ENCODE data around the gene PPP3R1. TPM values are rescaled to one million over a fixed set of nuclear protein-coding genes. Genes with fewer than 3 reads are reported as not detected.

PPP3R1 gene
- total RNA-seq, 2 donors from 2014 or later = 37.8 to 39.3 TPM

DNA sequence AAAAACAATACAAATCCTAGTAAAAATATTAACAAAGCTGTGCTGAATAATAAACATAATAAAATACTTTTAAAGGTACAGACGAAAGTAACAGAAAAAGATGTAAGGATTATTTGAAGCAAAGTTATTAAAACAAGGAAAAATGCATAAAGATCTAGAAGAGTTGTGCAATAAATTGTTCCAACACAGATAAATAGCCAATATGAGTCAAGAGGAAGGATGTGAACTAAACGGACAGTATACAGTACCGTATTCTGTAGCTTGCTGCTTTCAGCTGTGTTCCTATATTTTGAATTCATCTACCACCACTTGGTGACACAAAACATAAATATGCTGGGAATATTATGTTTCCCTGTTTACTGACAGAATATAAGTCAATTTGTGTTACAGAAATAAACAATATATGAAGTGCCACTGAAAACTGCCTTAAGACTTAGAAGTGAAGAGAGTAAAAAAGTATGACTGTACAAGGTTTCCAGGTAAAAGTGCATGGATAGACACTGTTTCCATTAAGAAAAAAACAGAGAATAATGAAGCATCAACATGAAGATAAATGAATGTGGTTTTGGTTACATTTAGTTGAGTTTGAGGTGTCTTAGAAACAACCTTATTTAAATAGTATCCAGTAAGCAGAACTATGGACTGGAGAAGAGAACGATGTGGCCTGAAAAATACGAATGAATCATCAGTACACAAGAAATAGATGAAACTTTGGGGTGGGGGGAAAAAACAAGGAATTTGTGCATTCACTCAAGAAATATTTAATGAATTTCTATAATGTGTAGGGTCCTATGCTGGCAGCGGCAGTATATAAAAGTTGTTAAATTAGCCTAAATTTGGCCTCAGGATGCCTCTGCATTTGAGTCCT lies 13.1 kb downstream of the PPP3R1 start:
- DNase-seq (no peak), ATAC-seq (peak in 1 of 2 donors; percentile 26)
- intact Hi-C loops (cut with DNase I) = loop anchor here in 1 of 2 donors (5.0 kb wide), 1 partner anchor 37 kb away; no protein-coding TSS in a partner anchor

GRCh38 chr2:68237976-68238580 lies 14.3 kb downstream of the PPP3R1 start:
- intact Hi-C loops (cut with DNase I) = loop anchor here in 1 of 2 donors (5.0 kb wide), 1 partner anchor 36 kb away; no protein-coding TSS in a partner anchor
- DNase-seq (no peak), ATAC-seq (no peak)

GRCh38 chr2:68237404-68237803 lies 14.9 kb downstream of the PPP3R1 start:
- intact Hi-C loops (cut with DNase I) = loop anchor here in 1 of 2 donors (5.0 kb wide), 1 partner anchor 35 kb away; no protein-coding TSS in a partner anchor
- DNase-seq (no peak), ATAC-seq (peak in 1 of 2 donors; percentile 61)

GRCh38 chr2:68236876-68237275 lies 15.5 kb downstream of the PPP3R1 start:
- intact Hi-C loops (cut with DNase I) = loop anchor here in 1 of 2 donors (5.0 kb wide), 1 partner anchor 35 kb away; no protein-coding TSS in a partner anchor
- ATAC-seq = no peak
- DNase-seq = no peak

DNA sequence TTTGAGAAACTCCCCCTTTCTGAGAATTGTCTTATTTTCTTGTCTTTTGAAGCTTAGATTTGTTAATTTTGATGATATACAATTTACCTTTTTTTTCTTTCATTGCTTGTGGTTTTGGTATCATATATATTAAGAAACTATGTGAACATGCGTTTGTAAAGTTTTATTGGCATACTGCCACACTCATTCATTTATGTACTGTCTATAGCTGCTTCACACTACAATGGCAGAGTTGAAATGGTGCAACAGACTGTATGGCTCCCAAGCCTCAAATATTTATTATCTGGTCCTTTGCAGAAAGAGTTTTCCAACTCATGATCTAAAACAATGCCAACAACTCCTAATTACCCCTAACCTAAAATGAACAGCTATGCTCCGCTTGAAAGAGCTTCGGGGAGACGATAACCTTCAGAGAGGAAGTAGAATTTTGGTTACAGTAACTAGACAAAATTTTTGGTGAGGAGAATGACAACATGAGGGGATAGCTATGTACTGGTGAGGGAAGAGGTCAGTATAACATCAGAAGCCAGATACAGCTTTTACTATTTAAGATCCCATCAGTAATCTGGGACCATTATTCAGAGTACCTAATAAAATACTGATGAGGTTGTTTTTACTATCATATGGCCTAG lies 16.1 kb downstream of the PPP3R1 start:
- no peak for ATAC-seq
- no peak for DNase-seq
- intact Hi-C loops (cut with DNase I) = loop anchor here in 1 of 2 donors (5.0 kb wide), 1 partner anchor 34 kb away; no protein-coding TSS in a partner anchor

DNA sequence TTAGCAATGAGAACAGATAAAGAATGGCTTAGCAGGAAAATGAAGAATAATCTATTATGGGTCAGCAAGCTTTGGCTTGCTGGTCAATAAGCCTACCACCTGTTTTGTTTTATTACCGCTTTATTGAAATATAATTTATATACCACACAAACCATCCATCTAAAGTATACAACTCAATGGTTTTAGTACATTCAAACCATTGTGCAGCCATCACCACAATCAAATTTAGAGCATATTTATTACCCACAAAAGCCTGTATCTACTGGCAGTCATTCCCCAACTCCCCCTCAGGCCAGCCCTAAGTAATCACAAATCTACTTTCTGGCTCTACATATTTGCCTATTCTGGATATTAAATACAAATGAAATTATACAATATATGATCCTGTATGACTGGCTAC lies 17.2 kb downstream of the PPP3R1 start:
- no peak for DNase-seq
- no peak for ATAC-seq
- intact Hi-C loops (cut with DNase I) = loop anchor here in 1 of 2 donors (5.0 kb wide), 1 partner anchor 33 kb away; no protein-coding TSS in a partner anchor

- ATAC-seq (no peak), DNase-seq (no peak)
- intact Hi-C loops (cut with DNase I) = no loop called here
Measured at GRCh38 chr2:68234405-68234804, 17.9 kb downstream of the PPP3R1 start.

- DNase-seq (no peak), ATAC-seq (peak; percentile 34 to 47)
- intact Hi-C loops (cut with DNase I) = no loop called here
Measured at GRCh38 chr2:68231061-68231372, 21.3 kb downstream of the PPP3R1 start.

- intact Hi-C loops (cut with DNase I) = no loop called here
- ATAC-seq = peak in 1 of 2 donors; percentile 44
- no peak for DNase-seq
Measured at GRCh38 chr2:68230241-68231060, 21.9 kb downstream of the PPP3R1 start.

- ATAC-seq (no peak), DNase-seq (no peak)
- intact Hi-C loops (cut with DNase I) = no loop called here
Measured at GRCh38 chr2:68226794-68227193, 25.5 kb downstream of the PPP3R1 start.

DNA sequence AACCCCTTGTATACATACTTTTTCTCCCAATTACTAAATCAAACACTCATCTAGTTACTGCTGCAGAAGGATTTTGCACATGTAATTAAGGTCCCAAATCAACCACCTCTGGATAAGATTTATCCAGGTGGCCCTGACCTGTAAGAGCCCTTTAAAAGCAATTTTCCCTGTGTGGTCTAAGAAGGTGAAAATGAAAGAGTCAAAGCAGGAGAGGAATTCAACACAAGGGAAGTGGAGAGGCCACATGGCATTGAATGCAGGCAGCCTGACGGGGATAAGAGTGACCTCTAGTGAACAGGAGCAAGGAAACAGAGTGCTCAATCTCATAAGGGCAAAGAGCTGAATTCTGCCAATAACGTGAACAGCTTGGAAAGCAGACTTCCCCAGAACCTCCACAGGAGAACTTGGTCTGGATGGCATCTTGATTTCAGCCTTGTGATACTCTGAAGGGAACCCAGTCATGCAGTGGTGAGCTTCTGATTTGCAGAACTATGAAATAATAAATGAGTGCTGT lies 27.2 kb downstream of the PPP3R1 start:
- peak; percentile 27 to 72 for ATAC-seq
- intact Hi-C loops (cut with DNase I) = no loop called here
- DNase-seq = no peak

DNA sequence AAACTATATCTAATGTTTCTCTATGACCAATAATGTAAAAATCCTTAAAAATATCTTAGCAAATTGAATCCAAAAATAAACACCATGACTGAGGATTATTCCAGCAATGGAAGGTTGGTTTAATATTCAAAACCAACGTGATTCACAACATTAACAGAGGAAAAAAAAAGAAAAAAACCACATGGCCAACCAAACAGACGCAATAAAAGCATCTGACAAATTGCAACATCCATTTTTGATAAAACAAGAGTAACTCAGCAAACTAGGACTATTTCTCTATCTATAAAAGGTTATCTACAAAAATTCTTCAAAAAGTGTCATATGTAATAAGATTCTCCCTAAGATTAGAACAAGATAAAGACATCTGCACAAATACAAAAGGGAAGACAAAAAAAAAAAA lies 28.9 kb downstream of the PPP3R1 start:
- no peak for ATAC-seq
- no peak for DNase-seq
- intact Hi-C loops (cut with DNase I) = no loop called here

- ATAC-seq (no peak), DNase-seq (no peak)
- intact Hi-C loops (cut with DNase I) = no loop called here
Measured at GRCh38 chr2:68222287-68222686, 30.0 kb downstream of the PPP3R1 start.

GRCh38 chr2:68218343-68218901 lies 33.9 kb downstream of the PPP3R1 start:
- intact Hi-C loops (cut with DNase I) = no loop called here
- DNase-seq (no peak), ATAC-seq (no peak)

DNA sequence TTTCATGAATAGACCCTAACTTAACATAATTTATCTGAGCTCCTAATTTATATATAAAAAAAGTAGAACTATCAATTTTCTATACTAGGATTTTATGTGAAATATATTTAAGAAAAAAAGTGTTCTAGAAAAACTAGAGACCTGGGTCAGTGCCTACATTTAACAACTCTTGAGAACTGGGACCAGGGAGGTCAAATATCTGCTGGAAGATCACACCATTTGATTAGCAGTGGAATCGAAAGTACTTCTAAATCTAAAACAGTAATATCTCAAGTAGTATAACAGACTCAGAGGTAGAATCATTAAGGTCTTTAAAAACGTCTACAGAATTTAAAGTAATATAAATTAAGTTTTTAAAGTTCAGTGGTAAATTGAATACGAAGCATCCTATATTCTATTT lies 34.6 kb downstream of the PPP3R1 start:
- ATAC-seq = no peak
- intact Hi-C loops (cut with DNase I) = no loop called here
- no peak for DNase-seq

GRCh38 chr2:68216454-68217310 lies 35.6 kb downstream of the PPP3R1 start:
- ATAC-seq = no peak
- no peak for DNase-seq
- intact Hi-C loops (cut with DNase I) = no loop called here

GRCh38 chr2:68214381-68214780 lies 38.0 kb downstream of the PPP3R1 start:
- intact Hi-C loops (cut with DNase I) = no loop called here
- ATAC-seq (no peak), DNase-seq (no peak)

DNA sequence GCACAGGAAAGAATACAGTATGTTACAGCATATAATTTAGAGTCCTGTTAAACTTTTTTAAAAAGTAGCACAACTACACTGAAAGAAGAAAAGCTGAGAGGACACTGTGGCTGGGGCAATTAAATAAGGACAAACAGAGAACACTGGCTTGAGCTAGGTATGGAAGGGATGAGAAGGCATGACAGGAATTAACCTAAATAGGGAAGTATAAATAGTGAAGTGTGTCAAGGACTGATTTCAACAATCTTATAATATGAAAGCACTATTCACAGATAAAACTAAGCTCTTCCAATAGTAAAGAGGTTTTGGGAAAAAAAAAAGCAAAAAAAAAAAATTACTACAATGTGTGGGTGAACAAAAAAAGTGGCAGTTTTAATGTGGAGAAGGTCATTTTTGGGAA lies 45.5 kb downstream of the PPP3R1 start:
- DNase-seq (no peak), ATAC-seq (no peak)

More for the DNA sequence above, 45.5 kb downstream of the PPP3R1 start:
- intact Hi-C loops (cut with DNase I) = no loop called here
